Thyroid gland (tissue), 4 donors: ENCODE measurements around the gene SGPL1.

Source experiments
- POLR2A ChIP-seq, 2 donors: fragments of 450-650 bp; IDR thresholded peaks; one replicate each; pipeline ENCODE4 v1.6.1; 2017; ENCODE audit warnings: antibody characterized with exemption in 2 of 2, mild to moderate bottlenecking in 2 of 2, moderate library complexity in 1 of 2
- TF ChIP-seq, protein P1 (sequence below), 6 experiments: fragments of 200-600 bp in 3 of 6; fragments of 450-650 bp in 3 of 6; sonication (generic) in 3 of 6; IDR thresholded peaks; one replicate each; pipeline ENCODE4 v1.5.1; 2016 to 2019; ENCODE audit warnings: antibody characterized with exemption in 6 of 6, mild to moderate bottlenecking in 2 of 6, inconsistent platforms in 1 of 6, moderate library complexity in 1 of 6

DNA sequence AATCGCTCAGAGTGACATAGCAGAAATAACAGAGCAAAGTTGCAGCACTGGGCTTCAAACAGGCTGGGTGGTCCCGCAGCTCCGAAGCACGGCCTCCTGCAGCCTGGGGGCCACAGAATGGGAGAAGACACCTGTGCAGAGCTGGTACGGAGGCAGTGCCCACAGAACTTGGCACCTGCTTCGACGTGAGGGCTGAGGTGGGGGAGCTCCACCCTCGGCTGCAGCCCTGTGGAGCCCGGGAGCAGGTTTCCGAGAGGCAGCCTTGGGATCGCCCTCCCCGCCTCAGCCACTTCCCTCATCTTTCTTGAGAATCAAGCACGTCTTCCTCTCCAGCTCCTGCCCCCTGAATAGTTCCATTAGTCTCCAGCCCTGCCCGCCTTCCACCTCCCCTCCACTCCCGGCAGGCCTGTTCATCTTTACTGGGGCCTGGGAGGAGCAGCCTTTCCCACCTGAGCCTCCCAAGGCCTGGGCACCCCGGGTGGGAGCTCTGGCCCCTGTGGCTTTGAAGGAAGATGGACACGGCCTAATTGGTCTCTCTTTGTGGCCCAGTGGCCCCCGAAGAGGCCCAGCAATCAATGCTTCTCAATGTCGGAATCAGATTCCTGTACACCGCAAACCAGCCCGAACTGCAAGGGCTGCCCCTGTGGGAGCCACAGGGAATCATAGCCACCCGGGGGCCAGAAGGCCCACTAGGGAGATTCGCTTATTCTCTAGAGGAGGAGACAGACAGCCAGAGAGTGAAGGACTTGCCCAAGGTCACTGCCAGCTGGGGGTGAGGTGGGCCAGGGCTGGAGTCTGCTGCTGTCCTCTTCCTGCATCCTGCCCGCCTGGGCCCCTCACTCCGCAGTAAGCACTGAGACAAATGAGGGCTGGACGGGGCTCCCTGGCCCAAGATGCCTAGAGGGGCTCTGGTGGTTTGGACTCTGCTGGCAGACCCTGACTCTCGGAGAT, 89.6 kb downstream of the SGPL1 start:
- TF ChIP-seq, protein P1, sequence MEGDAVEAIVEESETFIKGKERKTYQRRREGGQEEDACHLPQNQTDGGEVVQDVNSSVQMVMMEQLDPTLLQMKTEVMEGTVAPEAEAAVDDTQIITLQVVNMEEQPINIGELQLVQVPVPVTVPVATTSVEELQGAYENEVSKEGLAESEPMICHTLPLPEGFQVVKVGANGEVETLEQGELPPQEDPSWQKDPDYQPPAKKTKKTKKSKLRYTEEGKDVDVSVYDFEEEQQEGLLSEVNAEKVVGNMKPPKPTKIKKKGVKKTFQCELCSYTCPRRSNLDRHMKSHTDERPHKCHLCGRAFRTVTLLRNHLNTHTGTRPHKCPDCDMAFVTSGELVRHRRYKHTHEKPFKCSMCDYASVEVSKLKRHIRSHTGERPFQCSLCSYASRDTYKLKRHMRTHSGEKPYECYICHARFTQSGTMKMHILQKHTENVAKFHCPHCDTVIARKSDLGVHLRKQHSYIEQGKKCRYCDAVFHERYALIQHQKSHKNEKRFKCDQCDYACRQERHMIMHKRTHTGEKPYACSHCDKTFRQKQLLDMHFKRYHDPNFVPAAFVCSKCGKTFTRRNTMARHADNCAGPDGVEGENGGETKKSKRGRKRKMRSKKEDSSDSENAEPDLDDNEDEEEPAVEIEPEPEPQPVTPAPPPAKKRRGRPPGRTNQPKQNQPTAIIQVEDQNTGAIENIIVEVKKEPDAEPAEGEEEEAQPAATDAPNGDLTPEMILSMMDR (IDR thresholded peaks at IDR 0.05): no peak
- TF ChIP-seq POLR2A (IDR thresholded peaks at IDR 0.05): no peak
